Measurements from ENCODE around the gene GLCCI1.

The GLCCI1 gene

DNA sequence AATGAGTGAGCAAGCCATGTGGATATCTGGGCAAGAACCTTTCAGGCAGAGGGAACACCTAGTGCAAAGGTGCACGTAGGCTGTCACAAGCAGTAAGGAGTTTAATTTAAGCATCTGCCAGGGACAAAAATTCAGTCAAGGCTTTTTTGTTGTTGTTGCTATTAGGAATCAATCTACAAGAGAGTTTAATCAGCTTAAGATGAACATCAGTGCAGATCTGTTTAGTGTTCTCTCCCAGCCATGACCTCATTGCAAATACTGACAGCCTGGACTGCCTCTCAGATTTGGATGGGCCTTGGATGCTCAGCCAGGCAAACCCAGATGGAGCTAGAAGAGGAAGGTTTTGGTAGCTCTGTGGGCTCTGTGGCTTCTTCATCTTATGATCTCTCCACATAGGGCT, 3.3 kb upstream of the GLCCI1 start:
- TF ChIP-seq SPI1 (IDR thresholded peaks at IDR 0.05; ENCODE audit: borderline replicate concordance, low read depth) (no peak), REST (IDR thresholded peaks at IDR 0.05; ENCODE audit: insufficient replicate concordance, low read depth) (no peak), CTCF (IDR thresholded peaks at IDR 0.05; ENCODE audit: insufficient read depth, low read length) (no peak), GABPA (IDR thresholded peaks at IDR 0.05; ENCODE audit: low read depth) (no peak), POLR2AphosphoS5 (IDR thresholded peaks at IDR 0.05; ENCODE audit: low read depth) (no peak)

DNA sequence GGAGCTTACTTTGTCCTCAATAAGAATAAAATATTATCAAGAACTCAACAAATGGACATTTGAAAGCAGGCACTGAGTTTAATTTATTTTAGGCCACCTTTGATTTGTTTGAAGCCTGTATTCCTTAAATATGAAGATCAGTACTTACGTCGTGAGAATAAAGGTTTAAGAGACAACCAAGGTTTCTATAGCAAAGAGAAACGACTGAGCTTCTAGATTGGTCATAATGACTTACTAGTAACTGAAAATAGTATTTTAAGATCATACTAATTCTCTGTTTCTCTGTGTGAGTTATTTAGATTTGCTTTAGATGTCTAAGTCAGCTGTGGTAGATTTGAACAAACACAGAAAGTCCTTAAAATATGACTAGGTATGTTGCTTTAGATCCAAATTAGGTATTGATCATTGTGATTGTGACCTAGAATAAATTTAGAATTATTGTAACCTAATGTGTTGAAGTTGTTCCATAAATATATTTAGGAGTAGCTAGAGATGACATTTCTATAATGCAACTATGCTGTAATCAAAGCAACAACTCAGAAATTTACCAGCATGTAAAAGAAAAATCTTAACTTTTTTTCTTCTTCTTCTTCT, 2.4 kb upstream of the GLCCI1 start:
- Histone ChIP-seq H3K27me3 (ENCODE audit: insufficient read depth, poor library complexity, severe bottlenecking) (no peaks in the 10 kb centered on the region), H3K27ac (replicated peaks) (no peak overlapping the region), H3K4me3 (replicated peaks; ENCODE audit: insufficient read depth, low read length) (no peak overlapping the region)
- DNase-seq (ENCODE audit: low read depth in 1 of 2, low spot score in 1 of 2), result no peak
- TF ChIP-seq GABPA (IDR thresholded peaks at IDR 0.05; ENCODE audit: low read depth) (no peak), CTCF (IDR thresholded peaks at IDR 0.05; ENCODE audit: insufficient read depth, low read length) (no peak), SPI1 (IDR thresholded peaks at IDR 0.05; ENCODE audit: borderline replicate concordance, low read depth) (no peak), POLR2AphosphoS5 (IDR thresholded peaks at IDR 0.05; ENCODE audit: low read depth) (no peak), REST (IDR thresholded peaks at IDR 0.05; ENCODE audit: insufficient replicate concordance, low read depth) (no peak)

More for the DNA sequence above, 3.3 kb upstream of the GLCCI1 start:
- Histone ChIP-seq H3K27me3 (ENCODE audit: insufficient read depth, poor library complexity, severe bottlenecking) (no peaks in the 10 kb centered on the region), H3K27ac (replicated peaks) (no peak overlapping the region), H3K4me3 (replicated peaks; ENCODE audit: insufficient read depth, low read length) (no peak overlapping the region)
- no peak for DNase-seq (ENCODE audit: low read depth in 1 of 2, low spot score in 1 of 2)

- Histone ChIP-seq H3K27ac (replicated peaks) (peak overlapping the region; percentile 93), H3K4me3 (replicated peaks; ENCODE audit: insufficient read depth, low read length) (peak overlapping the region; percentile 80), H3K27me3 (ENCODE audit: insufficient read depth, poor library complexity, severe bottlenecking) (no peaks in the 10 kb centered on the region)
- DNase-seq (ENCODE audit: low read depth in 1 of 2, low spot score in 1 of 2), result no peak
- TF ChIP-seq POLR2AphosphoS5 (IDR thresholded peaks at IDR 0.05; ENCODE audit: low read depth) (no peak), SPI1 (IDR thresholded peaks at IDR 0.05; ENCODE audit: borderline replicate concordance, low read depth) (no peak), CTCF (IDR thresholded peaks at IDR 0.05; ENCODE audit: insufficient read depth, low read length) (no peak), REST (IDR thresholded peaks at IDR 0.05; ENCODE audit: insufficient replicate concordance, low read depth) (no peak), GABPA (IDR thresholded peaks at IDR 0.05; ENCODE audit: low read depth) (no peak)
Observed at GRCh38 chr7:7967886-7968543, 581 bp upstream of the GLCCI1 start.
